Myometrial cell (primary cell): ENCODE measurements around the gene ATF4. TPM values are rescaled to one million over a fixed set of nuclear protein-coding genes. Genes with fewer than 3 reads are reported as not detected.

Experiments
- total RNA-seq: library from RNA; depleted of rRNA; stranded (reverse); fragments of >200 nt; gene quantifications from 2 replicates; pipeline ENCODE4 v1.2.3, GENCODE V29; 2015

Gene ATF4, protein sequence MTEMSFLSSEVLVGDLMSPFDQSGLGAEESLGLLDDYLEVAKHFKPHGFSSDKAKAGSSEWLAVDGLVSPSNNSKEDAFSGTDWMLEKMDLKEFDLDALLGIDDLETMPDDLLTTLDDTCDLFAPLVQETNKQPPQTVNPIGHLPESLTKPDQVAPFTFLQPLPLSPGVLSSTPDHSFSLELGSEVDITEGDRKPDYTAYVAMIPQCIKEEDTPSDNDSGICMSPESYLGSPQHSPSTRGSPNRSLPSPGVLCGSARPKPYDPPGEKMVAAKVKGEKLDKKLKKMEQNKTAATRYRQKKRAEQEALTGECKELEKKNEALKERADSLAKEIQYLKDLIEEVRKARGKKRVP
- total RNA-seq: 498 and 521 TPM in 2 replicates

DNA sequence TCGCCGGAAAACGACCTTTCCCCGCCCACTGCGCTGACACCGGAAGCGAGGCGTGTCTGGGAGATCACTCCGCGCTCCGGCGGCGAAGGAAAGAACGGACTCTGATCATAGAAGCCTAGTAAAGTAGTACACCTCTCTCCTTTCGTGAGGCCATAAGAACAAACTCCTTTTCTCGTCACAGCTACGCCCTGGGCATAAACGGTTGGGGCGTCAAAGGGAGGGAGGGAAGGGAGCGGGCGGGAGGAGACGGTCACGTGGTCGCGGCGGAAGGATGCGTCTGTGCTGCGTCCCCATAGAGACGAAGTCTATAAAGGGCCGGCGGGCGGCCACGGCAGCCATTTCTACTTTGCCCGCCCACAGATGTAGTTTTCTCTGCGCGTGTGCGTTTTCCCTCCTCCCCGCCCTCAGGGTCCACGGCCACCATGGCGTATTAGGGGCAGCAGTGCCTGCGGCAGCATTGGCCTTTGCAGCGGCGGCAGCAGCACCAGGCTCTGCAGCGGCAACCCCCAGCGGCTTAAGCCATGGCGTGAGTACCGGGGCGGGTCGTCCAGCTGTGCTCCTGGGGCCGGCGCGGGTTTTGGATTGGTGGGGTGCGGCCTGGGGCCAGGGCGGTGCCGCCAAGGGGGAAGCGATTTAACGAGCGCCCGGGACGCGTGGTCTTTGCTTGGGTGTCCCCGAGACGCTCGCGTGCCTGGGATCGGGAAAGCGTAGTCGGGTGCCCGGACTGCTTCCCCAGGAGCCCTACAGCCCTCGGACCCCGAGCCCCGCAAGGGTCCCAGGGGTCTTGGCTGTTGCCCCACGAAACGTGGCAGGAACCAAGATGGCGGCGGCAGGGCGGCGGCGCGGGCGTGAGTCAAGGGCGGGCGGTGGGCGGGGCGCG lies at the start of gene ATF4:
Gene ATF4 (plus strand): TSS at position 337 of the 880 bp plus-strand sequence. CDS start 884 bp downstream, outside the sequence.

GRCh38 chr22:39502109-39502788 lies 18.1 kb upstream of the ATF4 start, which contains the start of gene MIEF1:
MIEF1 (plus strand) TSS chr22:39502290; CDS start chr22:39511295, 9,005 bp downstream.

DNA sequence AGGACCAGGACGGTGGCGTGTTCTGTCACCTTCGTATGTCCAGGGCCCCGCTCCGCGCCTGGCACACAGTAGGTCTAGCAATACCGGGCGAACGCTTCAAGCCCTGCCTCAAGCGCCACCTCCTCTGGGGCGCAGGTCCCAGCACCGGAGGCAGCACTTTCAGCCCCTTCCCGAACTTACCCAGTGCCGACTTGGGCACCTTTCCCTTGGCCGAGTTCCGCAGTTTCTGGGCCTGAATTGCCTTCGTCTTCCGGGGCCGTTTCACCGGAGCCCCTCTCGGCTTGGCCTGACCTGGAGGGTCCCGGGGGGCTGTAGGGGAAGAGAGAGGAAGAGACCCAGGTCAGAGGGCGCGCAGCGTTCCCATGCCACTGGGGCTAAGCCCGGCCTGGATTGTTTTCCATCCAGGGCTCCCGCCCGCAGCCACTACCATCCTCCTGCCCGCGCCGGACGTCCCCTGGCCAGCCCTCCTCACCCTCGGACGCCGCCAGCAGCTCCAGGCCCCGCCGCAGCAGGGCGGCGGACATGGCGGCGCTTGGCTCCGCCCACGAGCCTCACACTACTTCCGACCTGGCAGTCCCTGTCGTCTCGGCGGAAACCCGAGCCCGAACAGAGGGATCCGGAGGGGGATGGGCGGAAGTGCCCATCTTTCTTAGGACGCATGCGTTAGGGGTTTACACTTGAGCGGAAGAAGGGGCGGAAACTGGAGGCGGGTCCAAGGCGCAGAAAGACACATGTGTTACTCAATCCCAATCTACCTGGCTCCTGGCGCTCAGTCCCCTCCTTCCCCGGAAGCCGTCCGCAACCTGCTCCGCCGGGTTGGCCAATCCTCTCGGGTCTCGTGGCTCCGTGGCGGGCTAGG lies 12.1 kb downstream of the ATF4 start, which contains the start of gene RPS19BP1:
Gene RPS19BP1 (minus strand): TSS at position 534 of the 859 bp plus-strand sequence. CDS start 10 bp downstream, at position 524.

DNA sequence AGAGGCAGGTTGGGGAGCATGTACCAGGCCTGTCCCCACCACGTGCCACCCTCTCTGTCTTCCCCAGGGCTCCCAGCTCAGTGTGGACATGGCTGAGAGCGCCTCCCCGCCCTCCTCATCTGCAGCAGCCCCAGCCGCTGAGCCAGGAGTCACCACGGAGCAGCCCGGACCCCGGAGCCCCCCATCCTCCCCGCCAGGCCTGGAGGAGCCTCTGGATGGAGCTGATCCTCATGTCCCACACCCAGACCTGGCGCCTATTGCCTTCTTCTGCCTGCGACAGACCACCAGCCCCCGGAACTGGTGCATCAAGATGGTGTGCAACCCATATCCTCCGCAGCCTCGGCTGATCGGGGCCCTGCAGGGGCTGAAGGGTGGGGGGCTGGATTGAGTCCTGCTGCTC lies 50.3 kb downstream of the ATF4 start, which contains the start of gene CACNA1I:
Gene CACNA1I (plus strand): TSS at position 89 of the 400 bp plus-strand sequence. CDS start 0 bp downstream, at position 89.

Other genes starting within 250 kb of the ATF4 start
- gene RPL3, start 200.9 kb upstream of the ATF4 start, total RNA-seq: 2,206 and 2,743 TPM in 2 replicates
- 6.6 and 8.4 TPM in 2 replicates for gene SYNGR1, start 170.6 kb upstream of the ATF4 start, total RNA-seq
- gene TAB1, start 120.8 kb upstream of the ATF4 start, total RNA-seq: 15.0 and 16.1 TPM in 2 replicates
- gene MGAT3, start 63.5 kb upstream of the ATF4 start, total RNA-seq: not detected in 2 replicates
- 13.8 and 21.8 TPM in 2 replicates for gene MIEF1, start 18.3 kb upstream of the ATF4 start, total RNA-seq
- 109 and 129 TPM in 2 replicates for gene RPS19BP1, start 12.2 kb downstream of the ATF4 start, total RNA-seq
- gene CACNA1I, start 50.2 kb downstream of the ATF4 start, total RNA-seq: not detected in 2 replicates